ENCODE measurements around the gene CCNG2. TPM values are rescaled to one million over a fixed set of nuclear protein-coding genes. Genes with fewer than 3 reads are reported as not detected.

CCNG2 gene
- total RNA-seq, 4 donors from 2014 or later = 21.3 to 67.0 (median 28.7) TPM

- no peaks in the 10 kb centered on the region for H3K9me3 ChIP-seq
- H3K27ac ChIP-seq = no peak overlapping the region
Observed at GRCh38 chr4:77183777-77184420, 26.9 kb downstream of the CCNG2 start.

GRCh38 chr4:77184974-77185373, 28.0 kb downstream of the CCNG2 start:
- H3K27me3 ChIP-seq = no peaks in the 10 kb centered on the region
- H3K4me1 ChIP-seq = no peaks in the 10 kb centered on the region
- TF ChIP-seq CTCF (IDR thresholded peaks at IDR 0.05) = no peak
- no peak for TF ChIP-seq POLR2A (IDR thresholded peaks at IDR 0.05)
- H3K9me3 ChIP-seq = no peaks in the 10 kb centered on the region
- intact Hi-C loops (cut with DNase I; ENCODE audit: low total_unique reads) = no loop called here
- H3K4me3 ChIP-seq = no peak overlapping the region
- no peaks in the 10 kb centered on the region for H3K36me3 ChIP-seq
- DNase-seq = no peak
- H3K27ac ChIP-seq = no peak overlapping the region

More at GRCh38 chr4:77183777-77184420, 26.9 kb downstream of the CCNG2 start:
- TF ChIP-seq POLR2A (IDR thresholded peaks at IDR 0.05) (no peak), CTCF (IDR thresholded peaks at IDR 0.05) (no peak)
- Histone ChIP-seq H3K4me1 (no peaks in the 10 kb centered on the region), H3K27me3 (no peaks in the 10 kb centered on the region), H3K36me3 (no peaks in the 10 kb centered on the region), H3K4me3 (no peak overlapping the region)
- intact Hi-C loops (cut with DNase I; ENCODE audit: low total_unique reads) = no loop called here
- no peak for DNase-seq

- DNase-seq = no peak
- H3K9me3 ChIP-seq = no peaks in the 10 kb centered on the region
- H3K36me3 ChIP-seq = no peaks in the 10 kb centered on the region
- no peak overlapping the region for H3K4me3 ChIP-seq
- no peaks in the 10 kb centered on the region for H3K4me1 ChIP-seq
- TF ChIP-seq POLR2A (IDR thresholded peaks at IDR 0.05) = no peak
- TF ChIP-seq CTCF (IDR thresholded peaks at IDR 0.05) = no peak
- H3K27me3 ChIP-seq = no peaks in the 10 kb centered on the region
- H3K27ac ChIP-seq = no peak overlapping the region
- intact Hi-C loops (cut with DNase I; ENCODE audit: low total_unique reads) = no loop called here
Observed at GRCh38 chr4:77185686-77186085, 28.7 kb downstream of the CCNG2 start.

GRCh38 chr4:77187322-77187721, 30.3 kb downstream of the CCNG2 start:
- Histone ChIP-seq H3K9me3 (no peaks in the 10 kb centered on the region), H3K27ac (no peak overlapping the region), H3K4me1 (no peaks in the 10 kb centered on the region), H3K27me3 (no peaks in the 10 kb centered on the region), H3K4me3 (no peak overlapping the region), H3K36me3 (no peaks in the 10 kb centered on the region)
- intact Hi-C loops (cut with DNase I; ENCODE audit: low total_unique reads) = no loop called here
- TF ChIP-seq CTCF (IDR thresholded peaks at IDR 0.05) (no peak), POLR2A (IDR thresholded peaks at IDR 0.05) (no peak)
- no peak for DNase-seq

- intact Hi-C loops (cut with DNase I; ENCODE audit: low total_unique reads) = no loop called here
- TF ChIP-seq POLR2A (IDR thresholded peaks at IDR 0.05) (no peak), CTCF (IDR thresholded peaks at IDR 0.05) (no peak)
- Histone ChIP-seq H3K36me3 (no peaks in the 10 kb centered on the region), H3K27ac (no peak overlapping the region), H3K9me3 (no peaks in the 10 kb centered on the region), H3K4me3 (no peak overlapping the region), H3K4me1 (no peaks in the 10 kb centered on the region), H3K27me3 (no peaks in the 10 kb centered on the region)
- no peak for DNase-seq
Observed at GRCh38 chr4:77188498-77189220, 31.7 kb downstream of the CCNG2 start.

All from uterus (tissue), 4 donors.